ENCODE results near the gene PSMD6. TPM values are rescaled to one million over a fixed set of nuclear protein-coding genes. Genes with fewer than 3 reads are reported as not detected.

PSMD6 gene
- total RNA-seq, 1 experiment from 2014 or later = 66.5 TPM

DNA sequence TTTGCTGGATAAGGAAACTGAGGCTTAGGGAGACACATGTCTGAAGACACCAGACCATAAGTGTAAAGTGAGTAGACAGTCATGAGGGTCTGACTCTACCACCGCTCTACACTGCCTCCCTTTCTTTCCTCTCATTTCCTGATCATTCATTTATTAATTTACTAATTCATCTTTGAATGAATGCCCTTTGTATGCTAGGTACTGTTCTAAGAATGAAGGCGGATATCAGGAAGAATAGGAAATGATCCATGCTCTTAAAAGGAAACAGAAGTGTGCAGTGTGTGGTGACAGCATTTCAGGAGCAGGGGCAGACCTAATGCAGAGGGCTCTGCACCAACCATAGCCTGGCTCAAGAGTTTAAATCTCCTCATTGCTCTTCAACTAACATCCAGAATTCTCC lies 31.8 kb upstream of the PSMD6 start:
- no peak overlapping the region for H3K4me3 ChIP-seq (ENCODE audit: low read depth, low read length, poor library complexity, severe bottlenecking)
- no peaks in the 10 kb centered on the region for H3K4me1 ChIP-seq (ENCODE audit: insufficient read depth, low read length, poor library complexity, severe bottlenecking)
- no peaks in the 10 kb centered on the region for H3K27me3 ChIP-seq (replicated peaks; ENCODE audit: insufficient read depth, low read depth, low read length, poor library complexity)
- no TSS peak for BruUV-seq (replicated peaks)
- POLR2A ChIA-PET (ENCODE audit: low non-redundant PET) = no interaction called here
- H3K27ac ChIP-seq (ENCODE audit: low read depth, low read length, poor library complexity, severe bottlenecking) = no peak overlapping the region
- CTCF ChIA-PET = no interaction called here
- TF ChIP-seq EZH2 (IDR thresholded peaks at IDR 0.05; ENCODE audit: borderline replicate concordance, low read depth, low read length, poor library complexity, severe bottlenecking) (no peak), CTCF (conservative IDR thresholded peaks at IDR 0.05; ENCODE audit: low read depth, low read length) (no peak)
- no peak for DNase-seq (ENCODE audit: low spot score)
- intact Hi-C loops (cut with micrococcal nuclease; ENCODE audit: unreplicated experiment) = no loop called here
- no peaks in the 10 kb centered on the region for H3K9me3 ChIP-seq (ENCODE audit: low read depth, low read length, poor library complexity, severe bottlenecking)
- H3K36me3 ChIP-seq (ENCODE audit: insufficient read depth, low read length, poor library complexity, severe bottlenecking) = no peaks in the 10 kb centered on the region

GRCh38 chr3:64054488-64054887 lies 31.2 kb upstream of the PSMD6 start:
- CTCF ChIA-PET = no interaction called here
- BruUV-seq (replicated peaks) = no TSS peak

DNA sequence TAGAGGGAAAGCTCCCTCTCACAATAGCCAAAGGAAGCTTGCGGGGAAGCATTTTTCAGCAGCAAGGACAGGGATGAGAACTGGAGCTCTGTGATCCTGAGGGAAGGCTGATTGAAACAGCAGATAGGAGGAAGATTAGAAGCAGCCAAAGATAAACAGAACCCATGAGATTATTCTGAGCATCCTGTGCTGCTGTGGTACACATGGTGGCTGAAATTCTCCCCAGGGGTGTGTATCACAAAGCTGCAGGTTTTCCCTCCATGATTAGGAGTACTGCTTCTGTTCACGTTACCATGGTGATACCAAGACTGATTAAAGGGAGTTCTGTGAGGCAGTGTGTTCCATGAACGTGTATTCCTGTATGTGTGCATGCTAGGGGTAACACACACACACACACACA lies 30.3 kb upstream of the PSMD6 start:
- Histone ChIP-seq H3K27me3 (replicated peaks; ENCODE audit: insufficient read depth, low read depth, low read length, poor library complexity) (no peaks in the 10 kb centered on the region), H3K9me3 (ENCODE audit: low read depth, low read length, poor library complexity, severe bottlenecking) (no peaks in the 10 kb centered on the region), H3K27ac (ENCODE audit: low read depth, low read length, poor library complexity, severe bottlenecking) (no peak overlapping the region), H3K4me3 (ENCODE audit: low read depth, low read length, poor library complexity, severe bottlenecking) (no peak overlapping the region), H3K4me1 (ENCODE audit: insufficient read depth, low read length, poor library complexity, severe bottlenecking) (no peaks in the 10 kb centered on the region), H3K36me3 (ENCODE audit: insufficient read depth, low read length, poor library complexity, severe bottlenecking) (no peaks in the 10 kb centered on the region)
- no TSS peak for BruUV-seq (replicated peaks)
- no peak for DNase-seq (ENCODE audit: low spot score)
- intact Hi-C loops (cut with micrococcal nuclease; ENCODE audit: unreplicated experiment) = no loop called here
- TF ChIP-seq CTCF (conservative IDR thresholded peaks at IDR 0.05; ENCODE audit: low read depth, low read length) (no peak), EZH2 (IDR thresholded peaks at IDR 0.05; ENCODE audit: borderline replicate concordance, low read depth, low read length, poor library complexity, severe bottlenecking) (no peak)
- CTCF ChIA-PET = no interaction called here
- POLR2A ChIA-PET (ENCODE audit: low non-redundant PET) = no interaction called here

More at GRCh38 chr3:64054488-64054887, 31.2 kb upstream of the PSMD6 start:
- Histone ChIP-seq H3K9me3 (ENCODE audit: low read depth, low read length, poor library complexity, severe bottlenecking) (no peaks in the 10 kb centered on the region), H3K4me1 (ENCODE audit: insufficient read depth, low read length, poor library complexity, severe bottlenecking) (no peaks in the 10 kb centered on the region), H3K4me3 (ENCODE audit: low read depth, low read length, poor library complexity, severe bottlenecking) (no peak overlapping the region), H3K36me3 (ENCODE audit: insufficient read depth, low read length, poor library complexity, severe bottlenecking) (no peaks in the 10 kb centered on the region), H3K27me3 (replicated peaks; ENCODE audit: insufficient read depth, low read depth, low read length, poor library complexity) (no peaks in the 10 kb centered on the region), H3K27ac (ENCODE audit: low read depth, low read length, poor library complexity, severe bottlenecking) (no peak overlapping the region)
- intact Hi-C loops (cut with micrococcal nuclease; ENCODE audit: unreplicated experiment) = no loop called here
- POLR2A ChIA-PET (ENCODE audit: low non-redundant PET) = no interaction called here
- no peak for DNase-seq (ENCODE audit: low spot score)
- TF ChIP-seq CTCF (conservative IDR thresholded peaks at IDR 0.05; ENCODE audit: low read depth, low read length) (no peak), EZH2 (IDR thresholded peaks at IDR 0.05; ENCODE audit: borderline replicate concordance, low read depth, low read length, poor library complexity, severe bottlenecking) (no peak)
